Stimulated activated CD8-positive, alpha-beta memory T cell treated with anti-CD3 and anti-CD28 coated beads, Interleukin-12 subunit alpha, Interleukin-12 subunit beta, amount 100 ng/mL, for 1 hour (primary cell): ENCODE data around the gene MAGIX.

ENCODE experiments used
- DNase-seq: peaks from one replicate; pipeline ENCODE4 v3.0.0-alpha.2; 2020; ENCODE audit warnings: low read depth

Gene MAGIX

DNA sequence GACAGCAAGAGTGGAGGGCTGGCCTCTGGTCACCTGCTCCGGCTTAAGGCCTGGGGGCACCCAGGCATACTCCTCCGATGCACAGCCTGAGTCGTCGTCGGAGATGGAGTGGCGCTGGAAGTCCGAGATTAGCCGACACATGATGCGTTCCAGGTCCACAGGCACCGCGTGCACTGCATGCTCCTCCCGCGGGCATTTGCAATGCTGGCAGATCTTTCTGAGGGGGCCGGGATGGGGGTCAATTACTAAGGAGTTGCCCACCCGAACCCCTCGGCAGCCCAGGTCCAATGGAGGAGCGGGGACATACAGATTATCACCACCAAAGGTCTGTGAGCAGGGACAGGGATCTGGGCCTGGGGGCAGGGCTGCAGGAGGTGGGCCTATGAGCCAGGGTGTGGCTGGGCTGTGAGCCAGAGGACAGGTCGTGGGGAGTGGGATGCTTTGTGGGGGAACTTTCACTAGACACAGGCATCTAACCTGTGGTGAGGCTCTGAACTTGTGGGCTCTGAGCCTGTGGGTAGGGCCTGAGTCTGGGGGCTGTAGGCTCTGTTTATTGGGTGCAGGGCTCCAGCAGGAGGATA is 21.2 kb downstream of the MAGIX start:
- DNase-seq = no peak

- no peak for DNase-seq
Observed at GRCh38 chrX:49184294-49185281, 22.0 kb downstream of the MAGIX start.

DNA sequence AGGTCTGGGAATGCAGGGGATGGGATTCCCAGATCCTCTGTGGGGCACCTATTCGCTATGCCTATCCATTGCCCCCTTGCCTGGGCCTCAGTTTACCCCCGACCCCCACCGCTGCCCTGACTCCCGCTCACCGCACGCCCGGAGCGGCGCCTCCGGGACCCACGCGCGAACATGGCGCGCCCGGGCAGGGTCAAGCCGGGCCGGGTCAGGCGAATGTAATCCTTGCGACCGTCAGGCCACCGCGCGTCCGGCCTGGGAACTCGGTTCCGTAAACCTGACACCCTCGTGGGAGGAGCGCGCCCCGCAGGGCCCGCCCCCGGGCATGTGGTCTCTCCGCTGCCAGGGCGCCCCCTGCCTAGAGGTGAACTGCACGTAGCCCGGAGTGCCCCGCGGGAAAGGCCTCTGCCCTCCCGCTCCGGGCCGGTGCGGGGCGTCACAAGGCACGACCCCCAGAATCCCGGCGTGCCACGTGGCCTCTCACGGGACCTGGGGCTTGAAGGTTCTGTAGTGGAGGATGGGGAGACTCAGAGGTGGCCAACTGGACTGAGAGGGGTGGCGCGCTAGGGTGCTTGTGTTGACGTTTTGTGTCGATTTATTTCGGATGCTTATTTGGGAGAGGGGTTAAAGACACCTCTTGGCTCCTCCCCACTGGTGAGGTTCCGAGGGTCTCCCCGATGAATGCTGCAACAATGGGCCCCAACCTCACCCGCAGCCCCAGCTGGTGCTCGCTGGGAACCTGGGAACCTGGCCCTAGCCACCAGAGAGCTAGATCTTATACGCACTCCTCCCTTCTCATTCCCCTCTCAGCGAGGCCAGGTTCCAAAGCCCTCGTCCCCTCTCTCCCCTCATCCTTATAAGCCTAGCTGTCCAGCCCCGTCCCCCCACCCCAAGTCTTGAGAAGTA is 23.8 kb downstream of the MAGIX start, which contains the start of gene PRICKLE3:
Gene PRICKLE3, minus strand, starts transcription at position 249 of the 903 bp plus-strand sequence. Its CDS starts 76 bp downstream, at position 173.
- DNase-seq = peak; percentile 66

GRCh38 chrX:49187028-49187394 is 24.5 kb downstream of the MAGIX start:
- no peak for DNase-seq

DNA sequence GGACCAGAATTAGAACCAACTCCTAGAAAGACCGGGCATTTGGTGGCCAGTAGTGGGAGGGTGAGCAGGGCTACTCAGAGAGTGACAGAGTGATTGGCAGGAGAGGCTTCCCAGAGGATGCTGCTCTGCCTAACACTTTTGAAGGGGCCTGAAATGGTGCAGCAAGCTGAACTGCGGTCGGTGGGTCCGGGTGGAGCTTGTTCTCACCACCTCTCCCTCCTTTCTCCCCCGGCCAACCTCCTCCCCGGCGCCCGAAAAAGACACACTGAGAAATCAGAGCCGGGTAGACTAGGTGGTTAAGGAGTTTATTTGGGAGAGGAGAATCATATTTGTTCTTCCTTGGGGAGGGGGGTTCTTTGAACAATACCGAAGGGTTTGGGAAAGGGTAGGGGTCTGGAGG is 25.0 kb downstream of the MAGIX start:
- DNase-seq = no peak

DNA sequence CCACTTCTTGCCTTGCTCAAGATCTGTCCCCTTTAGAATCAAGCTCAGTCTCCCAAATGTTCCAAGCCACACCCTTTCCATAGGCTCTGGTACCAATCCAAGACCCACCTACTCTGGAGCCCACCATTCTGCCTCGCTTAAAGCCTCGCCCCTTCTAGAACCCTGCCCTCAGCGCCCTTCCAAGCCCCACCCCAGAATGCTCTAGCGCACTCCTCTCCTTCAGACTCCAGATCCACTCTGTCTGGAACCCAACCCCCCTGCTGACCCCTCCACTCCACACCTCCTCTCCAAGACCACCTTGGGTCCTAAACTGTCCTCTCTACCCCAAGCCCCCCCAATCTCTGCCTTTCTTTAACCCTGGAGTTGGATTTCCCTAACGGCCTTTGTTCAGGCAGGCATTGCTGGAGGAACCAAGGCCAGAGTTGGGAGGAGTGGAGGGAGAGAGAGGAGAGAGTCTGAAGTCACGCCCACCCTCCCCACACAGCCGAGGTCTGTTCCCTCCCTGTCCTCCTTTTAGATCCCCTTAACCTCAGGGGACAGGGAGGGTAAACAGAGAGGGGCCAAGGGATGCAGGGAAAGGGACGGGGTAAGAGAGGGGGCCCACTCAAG is 26.0 kb downstream of the MAGIX start:
- no peak for DNase-seq

DNA sequence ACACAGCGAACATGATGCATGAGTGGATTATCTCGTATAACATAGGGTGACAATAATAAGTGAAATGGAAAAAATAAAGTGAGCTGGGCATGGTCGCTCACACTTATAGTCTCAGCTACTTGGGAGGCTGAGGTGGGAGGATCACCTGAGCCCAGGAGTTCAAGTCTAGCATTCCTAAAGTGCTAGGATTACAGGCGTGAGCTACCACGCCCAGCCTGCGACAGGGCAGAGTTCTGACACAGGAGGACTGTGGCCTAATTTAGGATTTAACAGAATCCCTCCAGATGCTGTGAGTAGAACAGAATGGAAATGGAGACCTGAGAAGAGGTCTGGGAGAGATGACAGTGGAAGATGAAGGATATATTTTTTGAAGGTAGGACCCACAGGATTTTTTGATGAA is 27.0 kb downstream of the MAGIX start:
- DNase-seq = no peak

GRCh38 chrX:49190821-49191573 is 28.4 kb downstream of the MAGIX start:
- peak; percentile 72 for DNase-seq

GRCh38 chrX:49191574-49192011 is 29.0 kb downstream of the MAGIX start:
- DNase-seq = no peak

GRCh38 chrX:49192722-49193328 is 30.3 kb downstream of the MAGIX start:
- DNase-seq = no peak

DNA sequence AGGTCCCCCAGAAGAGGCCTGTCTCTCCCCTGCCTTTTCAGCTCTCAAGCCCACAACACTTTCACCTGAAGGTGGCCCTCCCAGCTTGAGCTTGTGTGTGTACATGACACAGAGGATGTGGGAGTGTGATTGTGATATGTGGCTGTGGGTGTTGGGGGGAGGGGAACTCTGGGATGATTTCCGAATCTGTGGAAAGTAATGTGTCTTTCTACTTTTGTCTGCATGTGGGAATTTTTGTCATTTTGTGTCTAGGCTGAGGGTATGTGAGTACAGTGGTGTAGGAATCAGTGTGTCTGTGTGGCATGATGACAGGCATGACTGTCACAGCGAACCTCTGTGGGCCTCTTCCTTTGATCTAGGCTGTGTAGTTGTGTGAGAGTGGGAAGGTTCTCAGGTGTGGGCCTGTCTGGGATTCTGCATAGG is 31.0 kb downstream of the MAGIX start:
- DNase-seq = no peak

GRCh38 chrX:49197543-49198087 is 35.1 kb downstream of the MAGIX start:
- no peak for DNase-seq

DNA sequence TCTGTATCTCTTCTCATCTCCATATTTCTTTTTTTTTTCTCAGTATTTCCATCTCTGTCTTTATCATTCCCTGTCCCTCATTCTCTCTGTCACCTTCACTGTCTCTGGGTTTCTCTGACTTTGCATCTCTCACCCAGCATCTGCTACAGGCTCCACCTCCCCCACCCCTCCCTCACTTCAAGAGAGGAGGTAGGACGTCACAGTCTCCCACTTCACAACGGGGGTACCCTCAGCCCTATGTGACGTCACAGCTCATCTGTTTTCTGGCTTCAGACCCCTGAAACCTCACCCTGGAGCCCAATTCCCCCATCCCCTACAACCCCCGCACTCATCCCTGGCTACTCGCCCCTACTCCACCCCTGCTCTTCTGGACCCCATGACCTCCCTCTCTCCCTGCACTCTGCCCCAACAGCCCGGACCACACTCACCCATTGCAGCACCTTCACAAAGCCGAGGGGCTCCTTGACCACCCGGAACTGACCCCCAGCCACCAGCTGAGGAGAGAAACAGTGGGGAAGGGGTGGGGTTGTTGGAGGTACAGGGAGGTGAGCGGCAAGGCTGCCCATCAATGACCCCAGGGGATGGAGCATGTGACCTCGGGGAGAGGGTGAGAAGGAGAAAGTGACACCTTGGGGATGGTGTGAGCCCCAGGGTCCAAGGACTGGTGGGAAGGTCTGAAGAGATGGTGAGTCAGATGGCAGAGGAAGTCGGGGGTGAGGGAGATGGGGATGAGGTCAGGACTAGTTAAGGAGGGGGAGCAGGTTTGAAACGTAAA is 36.2 kb downstream of the MAGIX start:
- DNase-seq = no peak

- DNase-seq = no peak
Observed at GRCh38 chrX:49199315-49199595, 36.7 kb downstream of the MAGIX start.

DNA sequence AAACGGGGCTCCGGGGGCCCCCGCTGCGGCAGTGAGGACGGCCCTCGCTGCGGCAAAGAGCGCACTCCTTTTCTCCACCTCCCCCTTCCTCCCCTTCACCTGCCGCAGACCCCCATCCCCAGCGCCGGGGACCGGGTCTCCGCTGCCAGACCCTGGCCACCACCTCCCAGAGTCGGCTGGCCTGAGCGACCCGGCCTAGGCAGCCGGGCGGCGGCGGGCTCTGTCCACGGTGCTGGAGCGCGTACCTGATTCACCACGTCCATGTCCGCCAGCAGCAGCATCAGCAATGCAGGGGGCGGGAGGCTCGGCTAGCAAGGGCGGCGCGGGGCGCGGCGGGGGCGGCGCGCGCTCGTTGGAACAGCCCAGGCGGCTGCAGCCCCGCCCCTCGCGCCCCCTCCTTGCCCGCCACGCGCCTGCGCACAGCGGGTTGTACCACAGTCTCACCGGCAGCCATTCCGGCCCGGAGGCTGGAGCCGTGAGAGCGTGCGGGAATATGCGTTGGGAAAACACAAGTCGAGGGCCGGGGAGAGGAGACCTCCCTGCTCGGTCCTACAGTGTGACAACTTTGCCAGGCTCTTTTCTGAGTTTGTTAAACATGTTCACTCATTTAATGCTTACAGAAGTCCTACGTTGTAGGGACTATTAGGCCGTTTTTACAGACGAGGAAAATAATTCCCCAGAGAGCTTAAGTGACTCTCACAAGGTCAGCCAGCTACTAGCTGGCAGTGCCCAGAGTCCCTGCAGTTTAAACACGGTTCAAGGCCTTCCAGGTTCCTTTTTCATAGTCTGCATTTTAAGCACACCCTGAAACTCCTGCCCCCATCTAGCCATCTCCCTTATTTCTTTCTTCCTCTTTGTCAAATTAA is 37.6 kb downstream of the MAGIX start, which contains the start of gene SYP:
Gene SYP, minus strand, starts transcription at position 288 of the 866 bp plus-strand sequence. Its CDS starts 7 bp downstream, at position 281.
- peak; percentile 75 for DNase-seq

DNA sequence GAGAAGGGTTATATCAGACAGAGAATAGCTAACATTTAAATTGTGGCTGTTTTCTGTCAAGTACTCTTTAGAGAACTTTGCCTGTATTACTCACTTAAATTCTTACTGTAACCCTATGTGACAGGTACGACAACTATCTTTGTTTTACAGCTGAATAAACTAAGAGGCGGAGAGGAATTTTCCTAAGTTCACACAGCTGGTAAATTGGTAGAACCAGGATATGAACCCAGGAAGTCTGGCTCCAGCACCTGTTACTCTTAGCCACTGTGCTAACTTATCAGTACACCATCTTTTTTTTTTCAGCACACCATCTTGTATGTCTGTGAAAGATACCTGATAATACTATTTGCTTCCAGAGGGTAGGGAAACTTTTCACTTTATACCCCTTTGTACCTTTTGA is 39.5 kb downstream of the MAGIX start:
- no peak for DNase-seq

- DNase-seq = no peak
Observed at GRCh38 chrX:49203536-49203935, 41.0 kb downstream of the MAGIX start.

- DNase-seq = no peak
Observed at GRCh38 chrX:49204017-49204416, 41.5 kb downstream of the MAGIX start.

- DNase-seq = no peak
Observed at GRCh38 chrX:49204709-49205108, 42.2 kb downstream of the MAGIX start.
